ENCODE data around the gene CLPX. TPM values are rescaled to one million over a fixed set of nuclear protein-coding genes. Genes with fewer than 3 reads are reported as not detected.

CLPX gene
- total and polyA plus RNA-seq, 9 donors: 19.0 to 44.4 (median 41.1) TPM

DNA sequence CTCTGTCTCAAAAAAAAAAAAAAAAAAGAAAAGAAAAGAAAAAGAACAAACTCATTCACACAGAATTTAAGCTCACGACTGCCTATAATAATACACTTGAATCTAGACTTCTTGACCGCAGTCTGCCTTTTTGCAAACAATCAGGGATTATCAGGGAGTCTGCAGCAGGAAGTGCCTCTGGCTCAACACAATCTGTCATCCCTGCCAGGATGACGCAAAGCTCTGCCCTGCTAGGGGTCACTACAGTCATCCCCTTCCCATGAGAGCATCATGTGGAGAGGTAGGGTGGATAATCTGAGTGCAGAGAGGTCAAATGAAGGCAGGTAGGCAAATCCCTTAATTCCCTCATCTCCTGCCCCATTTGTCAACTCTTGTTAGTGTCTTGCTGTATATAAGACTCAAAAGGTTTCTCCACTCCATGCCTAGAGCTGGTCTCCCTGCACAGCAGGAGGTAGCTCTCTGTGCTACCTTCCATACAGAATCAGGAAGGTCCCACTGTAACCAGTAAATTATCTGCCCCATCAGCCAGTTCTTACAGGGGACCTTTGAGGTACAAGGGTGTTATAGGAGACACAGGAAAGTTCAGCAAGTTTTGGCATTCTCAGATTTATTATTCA, 74.4 kb downstream of the CLPX start:
- Histone ChIP-seq H3K27me3 (no peaks in the 10 kb centered on the region), H3K4me3 (no peak overlapping the region), H3K9me3 (no peaks in the 10 kb centered on the region), H3K4me1 (ENCODE audit: insufficient read depth) (peaks cover 2% of the 10 kb centered on the region), H3K36me3 (no peaks in the 10 kb centered on the region), H3K27ac (no peak overlapping the region)
- TF ChIP-seq POLR2A (IDR thresholded peaks at IDR 0.05) (no peak), EP300 (IDR thresholded peaks at IDR 0.05) (no peak)
- TF ChIP-seq, protein P1, sequence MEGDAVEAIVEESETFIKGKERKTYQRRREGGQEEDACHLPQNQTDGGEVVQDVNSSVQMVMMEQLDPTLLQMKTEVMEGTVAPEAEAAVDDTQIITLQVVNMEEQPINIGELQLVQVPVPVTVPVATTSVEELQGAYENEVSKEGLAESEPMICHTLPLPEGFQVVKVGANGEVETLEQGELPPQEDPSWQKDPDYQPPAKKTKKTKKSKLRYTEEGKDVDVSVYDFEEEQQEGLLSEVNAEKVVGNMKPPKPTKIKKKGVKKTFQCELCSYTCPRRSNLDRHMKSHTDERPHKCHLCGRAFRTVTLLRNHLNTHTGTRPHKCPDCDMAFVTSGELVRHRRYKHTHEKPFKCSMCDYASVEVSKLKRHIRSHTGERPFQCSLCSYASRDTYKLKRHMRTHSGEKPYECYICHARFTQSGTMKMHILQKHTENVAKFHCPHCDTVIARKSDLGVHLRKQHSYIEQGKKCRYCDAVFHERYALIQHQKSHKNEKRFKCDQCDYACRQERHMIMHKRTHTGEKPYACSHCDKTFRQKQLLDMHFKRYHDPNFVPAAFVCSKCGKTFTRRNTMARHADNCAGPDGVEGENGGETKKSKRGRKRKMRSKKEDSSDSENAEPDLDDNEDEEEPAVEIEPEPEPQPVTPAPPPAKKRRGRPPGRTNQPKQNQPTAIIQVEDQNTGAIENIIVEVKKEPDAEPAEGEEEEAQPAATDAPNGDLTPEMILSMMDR (IDR thresholded peaks at IDR 0.05): no peak
- intact Hi-C loops (cut with DNase I): no loop called here
- peak in 1 of 5 donors; percentile 19 for DNase-seq
- 25 to 47% (median 35%) methylated on average over 3 of the region's 3 CpGs for WGBS, 3 donors

DNA sequence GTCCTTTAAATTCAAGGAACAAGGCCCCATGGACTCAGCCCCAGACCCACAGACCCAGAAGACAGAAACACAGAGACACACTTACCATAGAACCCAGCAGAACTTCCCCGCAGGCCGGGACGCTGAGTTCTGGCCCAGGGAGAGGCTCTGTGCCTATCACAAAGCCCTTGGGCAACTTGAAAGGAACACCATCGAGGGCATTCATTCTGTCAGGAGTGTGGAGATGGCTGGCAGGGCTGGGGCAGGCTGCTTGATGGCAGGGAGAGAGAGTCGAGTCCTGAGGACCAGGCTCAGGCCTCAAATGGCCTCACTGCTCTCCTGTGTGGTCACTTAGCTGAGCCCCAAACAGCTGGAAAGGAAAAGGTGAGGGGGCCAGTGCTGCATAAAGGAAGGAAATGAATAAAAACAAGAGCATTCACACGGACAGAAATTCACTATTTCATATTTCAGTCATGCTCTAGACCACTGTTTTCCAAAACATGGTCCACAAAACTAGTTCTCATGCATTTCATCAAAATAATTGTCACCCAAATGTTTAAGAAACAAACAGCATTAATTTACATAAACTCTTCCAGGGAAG, 79.0 kb downstream of the CLPX start:
- WGBS, 3 donors: 70 to 77% (median 76%) methylated on average over 6 of the region's 6 CpGs
- Histone ChIP-seq H3K4me3 (no peak overlapping the region), H3K4me1 (ENCODE audit: insufficient read depth) (no peaks in the 10 kb centered on the region), H3K27ac (no peak overlapping the region), H3K27me3 (no peaks in the 10 kb centered on the region), H3K9me3 (no peaks in the 10 kb centered on the region), H3K36me3 (no peaks in the 10 kb centered on the region)
- no peak for DNase-seq
- TF ChIP-seq POLR2A (IDR thresholded peaks at IDR 0.05) (no peak), EP300 (IDR thresholded peaks at IDR 0.05) (no peak)
- TF ChIP-seq, protein P1 (IDR thresholded peaks at IDR 0.05): no peak
- intact Hi-C loops (cut with DNase I): no loop called here

DNA sequence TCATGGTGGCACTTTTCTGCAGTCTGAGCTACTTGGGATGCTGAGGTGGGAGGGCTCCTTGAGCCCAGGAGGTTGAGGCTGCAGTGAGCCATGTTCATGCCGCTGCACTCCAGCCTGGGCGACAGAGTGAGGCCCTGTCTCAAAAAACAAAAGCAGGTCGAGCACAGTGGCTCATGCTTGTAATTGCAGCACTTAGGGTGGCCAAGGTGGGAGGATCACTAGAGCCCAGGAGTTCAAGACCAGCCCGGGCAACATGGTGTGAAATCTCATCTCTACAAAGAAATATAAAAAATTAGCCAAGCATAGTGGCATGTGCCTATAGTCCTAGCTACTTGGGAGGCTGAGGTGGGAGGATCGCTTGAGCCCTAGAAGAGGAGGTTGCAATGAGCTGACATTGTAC, 80.1 kb downstream of the CLPX start:
- Histone ChIP-seq H3K27ac (no peak overlapping the region), H3K4me1 (ENCODE audit: insufficient read depth) (no peaks in the 10 kb centered on the region), H3K4me3 (no peak overlapping the region), H3K9me3 (no peaks in the 10 kb centered on the region), H3K27me3 (no peaks in the 10 kb centered on the region), H3K36me3 (no peaks in the 10 kb centered on the region)
- TF ChIP-seq, protein P1 (IDR thresholded peaks at IDR 0.05): no peak
- no peak for TF ChIP-seq EP300 (IDR thresholded peaks at IDR 0.05)
- no peak for TF ChIP-seq POLR2A (IDR thresholded peaks at IDR 0.05)
- DNase-seq: no peak
- WGBS, 3 donors: 85 to 94% (median 88%) methylated on average over 5 of the region's 5 CpGs
- intact Hi-C loops (cut with DNase I): no loop called here

DNA sequence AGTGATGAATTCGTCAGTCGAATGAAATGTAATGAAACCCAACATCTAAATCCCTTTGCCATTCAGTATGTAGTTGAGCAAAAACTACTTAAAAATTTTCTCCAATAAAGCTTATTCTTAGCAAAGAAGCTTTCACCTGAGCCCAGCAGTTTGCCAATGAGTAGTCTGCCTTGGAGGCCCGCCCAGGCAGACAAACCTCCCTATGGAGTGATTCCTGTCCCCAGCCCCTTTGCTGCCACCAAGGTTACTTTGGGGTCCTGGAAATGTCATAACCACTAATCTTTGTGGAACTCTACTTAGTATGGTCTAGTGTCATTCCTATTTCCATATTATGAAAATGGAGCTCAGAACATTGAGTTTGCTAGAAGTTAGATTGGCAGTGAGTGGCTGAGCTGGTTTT, 82.2 kb downstream of the CLPX start:
- H3K4me3 ChIP-seq: no peak overlapping the region
- 95 to 97% (median 96%) methylated on average over 3 of the region's 3 CpGs for WGBS, 3 donors
- no peaks in the 10 kb centered on the region for H3K9me3 ChIP-seq
- intact Hi-C loops (cut with DNase I): loop anchor here in 1 of 4 donors (5.0 kb wide), 1 partner anchor 71 kb away; no protein-coding TSS in a partner anchor
- H3K27me3 ChIP-seq: no peaks in the 10 kb centered on the region
- DNase-seq: no peak
- no peaks in the 10 kb centered on the region for H3K4me1 ChIP-seq (ENCODE audit: insufficient read depth)
- TF ChIP-seq EP300 (IDR thresholded peaks at IDR 0.05): no peak
- no peak for TF ChIP-seq POLR2A (IDR thresholded peaks at IDR 0.05)
- TF ChIP-seq, protein P1 (IDR thresholded peaks at IDR 0.05): no peak
- no peaks in the 10 kb centered on the region for H3K36me3 ChIP-seq
- H3K27ac ChIP-seq: no peak overlapping the region
